Activated T-helper 17 cell treated with anti-CD3 and anti-CD28 coated beads, Interleukin-2, amount 50 U/mL, for 72 hours (primary cell): ENCODE measurements around the gene REM1. TPM values are rescaled to one million over a fixed set of nuclear protein-coding genes. Genes with fewer than 3 reads are reported as not detected.

Experiments
- total RNA-seq, 2 donors: library from RNA; stranded (reverse); gene quantifications; one replicate each; pipeline ENCODE4 v1.2.3, GENCODE V29; 2022

Gene REM1
- total RNA-seq, 2 donors from 2014 or later, result not detected

Other genes with a start within 250 kb of the REM1 start
- not detected for gene DEFB115, start 217.6 kb upstream of the REM1 start, total RNA-seq
- not detected for gene DEFB116, start 166.7 kb upstream of the REM1 start, total RNA-seq
- gene DEFB118, start 106.7 kb upstream of the REM1 start, total RNA-seq, result not detected
- not detected for gene DEFB119, start 84.7 kb upstream of the REM1 start, total RNA-seq
- gene DEFB121, start 69.1 kb upstream of the REM1 start, total RNA-seq, result not detected
- gene DEFB123, start 34.7 kb upstream of the REM1 start, total RNA-seq, result not detected
- gene DEFB124, start 161 bp upstream of the REM1 start, total RNA-seq, result not detected
- 100 to 1,000 TPM; 129 to 164 TPM for gene HM13, start 39.2 kb downstream of the REM1 start, total RNA-seq
- 1 to 10 TPM; 2.9 to 5.3 TPM for gene ID1, start 130.0 kb downstream of the REM1 start, total RNA-seq
- gene COX4I2, start 162.6 kb downstream of the REM1 start, total RNA-seq, result not detected
- gene BCL2L1, start 247.6 kb downstream of the REM1 start, total RNA-seq, result 100 to 1,000 TPM in 1 of 2 donors, 10 to 100 TPM in 1; 86.7 to 134 TPM